NCI-H510A treated with DMSO at 0.1 percent for 48 hours (cell line): ENCODE measurements around the gene MTSS2.

Experiments
- DNase-seq: peaks from one replicate; lab custom pipeline; 2025; lab: John Stamatoyannopoulos, UW

Gene MTSS2

DNA sequence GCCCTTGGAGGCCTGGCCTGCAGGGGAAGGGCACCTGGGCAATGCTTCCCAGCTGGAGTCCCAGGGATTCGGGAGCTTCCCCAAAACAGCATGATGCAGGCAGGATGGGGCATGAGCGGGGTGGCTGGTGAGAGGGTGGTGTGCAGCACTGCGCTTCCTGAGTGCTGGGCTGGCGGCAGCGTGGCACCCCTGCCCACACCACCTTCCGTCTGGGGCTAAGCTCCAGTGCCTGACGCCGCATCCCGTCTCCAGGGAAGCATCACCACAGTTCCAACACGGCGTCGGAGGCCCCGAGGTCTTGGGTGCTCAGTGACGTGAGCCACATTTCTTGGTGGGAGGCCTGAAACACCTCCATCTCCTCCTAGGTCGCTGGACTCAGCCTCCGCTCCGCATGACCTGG lies 13.8 kb upstream of the MTSS2 start:
- DNase-seq = no peak

DNA sequence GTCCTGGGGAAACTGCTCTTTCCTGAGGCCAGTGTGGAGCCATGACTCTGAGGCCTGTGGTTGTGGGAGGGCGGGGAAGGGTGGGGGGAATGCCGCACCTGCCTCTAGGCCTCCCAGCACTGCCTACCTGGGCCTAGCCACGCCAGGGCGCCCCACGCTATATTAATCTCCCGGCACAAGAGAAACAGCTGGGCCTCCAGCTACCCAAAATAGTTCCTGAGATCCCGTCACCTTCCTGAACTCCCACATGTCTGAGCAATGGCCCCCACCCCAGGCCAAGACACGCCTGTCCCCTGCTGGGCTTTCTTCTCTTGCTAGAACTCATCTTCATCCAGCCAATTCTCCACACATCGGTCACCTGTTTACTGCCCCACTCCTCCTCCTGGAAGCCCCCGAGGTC lies 13.0 kb upstream of the MTSS2 start:
- DNase-seq = no peak

- no peak for DNase-seq
Measured at GRCh38 chr16:70697594-70698170, 11.8 kb upstream of the MTSS2 start.

- DNase-seq = no peak
Measured at GRCh38 chr16:70696952-70697593, 11.2 kb upstream of the MTSS2 start.

GRCh38 chr16:70696355-70696754 lies 10.5 kb upstream of the MTSS2 start:
- DNase-seq = no peak

- peak; percentile 42 for DNase-seq
Measured at GRCh38 chr16:70695331-70696070, 9.6 kb upstream of the MTSS2 start.

GRCh38 chr16:70694868-70695218 lies 9.0 kb upstream of the MTSS2 start:
- DNase-seq = no peak

- DNase-seq = no peak
Measured at GRCh38 chr16:70694088-70694867, 8.4 kb upstream of the MTSS2 start.

- DNase-seq = no peak
Measured at GRCh38 chr16:70692873-70693671, 7.2 kb upstream of the MTSS2 start.

DNA sequence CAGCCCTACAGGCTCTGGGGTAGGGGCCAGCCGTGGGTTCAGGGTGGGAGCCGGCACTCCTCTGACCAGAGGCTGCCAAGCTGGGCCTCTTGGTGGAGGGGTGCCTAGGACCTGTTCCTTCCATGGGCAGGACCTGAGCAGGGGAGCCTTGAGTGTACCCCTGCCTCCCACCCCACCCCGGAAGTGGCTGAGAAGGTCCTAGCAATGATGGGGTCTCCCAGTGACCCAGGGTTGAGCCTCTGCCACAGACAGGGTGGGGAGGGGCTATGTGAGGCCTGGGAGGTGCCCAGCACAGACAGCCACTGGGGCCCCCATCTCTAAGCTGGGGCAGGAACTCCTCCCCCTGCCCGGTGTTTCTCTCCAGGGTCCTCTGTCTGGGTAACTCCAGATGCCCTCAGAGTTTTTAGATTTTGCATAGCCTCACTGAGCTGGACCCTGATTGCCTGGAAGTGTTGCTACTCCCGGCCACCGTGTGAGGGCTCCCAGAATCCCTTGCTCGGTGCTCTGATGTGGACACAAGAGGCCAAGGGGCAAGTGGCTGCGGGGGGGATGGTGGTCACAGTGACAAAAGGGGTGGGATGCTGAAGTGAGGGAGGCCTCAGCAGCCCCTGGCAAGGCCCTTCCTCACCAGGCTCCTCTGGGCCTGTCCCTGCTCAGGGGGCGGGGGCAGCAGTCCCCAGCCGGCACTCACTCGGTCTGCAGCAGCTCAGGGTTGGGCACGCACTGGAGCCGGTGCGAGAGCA lies 6.4 kb upstream of the MTSS2 start:
- DNase-seq = no peak

- no peak for DNase-seq
Measured at GRCh38 chr16:70691223-70692129, 5.6 kb upstream of the MTSS2 start.

DNA sequence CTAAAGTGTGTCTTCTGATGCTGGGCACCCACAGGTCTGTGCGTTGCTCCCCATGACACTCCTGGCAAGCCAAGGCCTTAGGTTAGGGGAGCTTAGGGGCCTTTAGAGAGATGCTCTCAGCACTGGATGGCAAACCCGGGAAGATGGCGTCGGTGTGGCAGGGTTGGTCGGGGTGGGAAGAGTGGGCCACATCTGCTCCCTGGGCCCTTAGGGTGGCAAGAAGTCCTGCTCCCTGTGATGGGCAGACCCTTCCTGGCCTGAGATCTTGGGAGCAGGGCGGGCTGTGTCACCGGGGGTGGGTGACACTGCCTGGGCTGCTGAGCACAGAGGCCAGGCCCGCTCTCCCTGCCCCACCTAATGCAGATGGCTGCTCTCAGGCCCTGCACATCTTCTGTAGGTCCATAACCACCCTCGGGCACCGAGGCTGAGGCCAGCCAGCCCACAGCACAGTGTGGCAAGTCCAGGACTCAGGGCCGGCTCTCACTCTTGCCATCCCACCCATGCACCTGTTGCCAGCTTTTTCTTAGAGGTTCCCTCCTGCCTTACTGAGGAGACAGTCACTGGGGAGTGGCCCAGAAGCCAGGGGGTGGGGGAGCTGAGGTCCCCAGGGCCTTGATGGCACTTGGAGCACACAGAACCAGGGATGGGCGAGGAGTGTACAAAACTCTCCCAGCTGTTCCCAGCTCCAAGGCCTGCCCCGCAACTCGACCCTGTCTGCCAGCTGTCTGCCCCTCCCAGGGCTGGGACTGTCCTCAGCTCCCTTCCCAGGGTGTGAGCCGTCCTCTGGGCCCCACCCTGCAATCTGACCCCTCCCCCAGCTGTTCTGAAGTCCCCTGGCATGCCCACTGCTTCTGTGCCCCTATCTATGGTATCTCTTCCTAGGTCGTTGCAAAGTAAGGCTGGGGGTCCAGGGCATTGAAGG lies 4.4 kb upstream of the MTSS2 start:
- DNase-seq = no peak

DNA sequence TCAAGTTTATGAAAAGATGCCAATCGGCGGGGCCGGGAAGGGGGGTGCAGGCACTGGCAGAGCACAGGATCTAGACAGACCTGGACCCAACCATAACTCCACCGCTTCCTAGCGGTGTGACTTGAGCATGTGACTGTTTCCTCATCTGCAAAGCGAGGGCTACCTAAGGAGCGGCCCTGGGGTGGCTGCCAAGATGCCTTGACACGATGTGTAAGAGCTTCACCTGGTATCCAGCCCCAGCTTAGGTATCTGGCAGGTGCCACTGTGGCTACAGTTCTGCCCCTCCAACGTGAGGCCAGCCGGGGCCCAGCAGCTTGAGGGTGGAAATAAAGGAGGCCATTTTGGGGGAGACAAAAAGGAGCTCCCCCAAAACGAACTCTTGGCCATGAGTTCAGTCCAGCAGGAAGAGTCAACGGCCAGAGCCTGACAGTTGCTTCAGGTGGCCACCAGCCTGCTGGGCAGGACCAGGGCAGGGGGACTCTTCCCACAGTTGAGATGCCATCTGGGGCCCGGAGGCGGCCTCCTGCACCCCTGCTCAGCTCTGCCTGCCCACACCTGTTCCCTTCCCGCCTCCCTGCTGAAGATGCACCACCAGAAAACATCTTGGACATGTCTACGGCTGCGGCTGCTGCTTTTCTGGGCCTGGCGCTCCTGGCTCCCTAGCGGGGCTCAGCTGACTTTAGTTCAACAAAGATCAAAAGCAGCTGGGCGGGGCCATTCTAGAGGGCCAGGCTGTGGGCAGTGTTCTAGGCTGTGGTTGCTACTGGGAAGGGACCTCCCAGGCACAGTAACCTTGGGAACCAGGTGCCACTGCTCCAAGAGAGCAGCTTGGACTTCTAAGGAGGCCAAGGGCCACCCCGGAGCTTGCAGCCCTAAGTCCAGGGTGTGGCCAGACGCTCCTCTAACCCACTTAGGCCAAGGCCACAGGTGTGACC lies 3.4 kb upstream of the MTSS2 start:
- peak; percentile 25 for DNase-seq

GRCh38 chr16:70688246-70688742 lies 2.4 kb upstream of the MTSS2 start:
- DNase-seq = no peak

- DNase-seq = no peak
Measured at GRCh38 chr16:70687671-70688245, 1.9 kb upstream of the MTSS2 start.

DNA sequence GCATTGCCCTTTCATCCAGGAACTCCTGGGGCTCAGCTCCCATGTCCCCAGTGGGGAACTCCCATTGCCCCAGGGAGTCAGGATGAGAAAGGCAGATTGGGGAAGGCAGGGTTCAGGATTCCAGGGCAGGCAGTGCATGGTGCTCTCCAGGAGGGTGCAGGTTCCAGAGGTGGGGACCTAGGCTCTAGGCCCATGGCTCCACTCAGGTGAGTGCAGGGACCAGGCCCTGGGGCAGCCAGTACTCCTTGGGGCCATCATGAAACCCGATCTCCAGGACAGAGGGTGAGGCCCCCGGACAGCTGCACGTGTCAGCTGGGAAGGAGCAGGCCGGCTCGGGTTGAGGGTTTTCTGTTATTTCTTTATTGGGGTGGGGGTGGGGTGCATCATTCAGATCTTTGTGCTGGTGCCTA lies 1.3 kb upstream of the MTSS2 start:
- DNase-seq = peak; percentile 6

DNA sequence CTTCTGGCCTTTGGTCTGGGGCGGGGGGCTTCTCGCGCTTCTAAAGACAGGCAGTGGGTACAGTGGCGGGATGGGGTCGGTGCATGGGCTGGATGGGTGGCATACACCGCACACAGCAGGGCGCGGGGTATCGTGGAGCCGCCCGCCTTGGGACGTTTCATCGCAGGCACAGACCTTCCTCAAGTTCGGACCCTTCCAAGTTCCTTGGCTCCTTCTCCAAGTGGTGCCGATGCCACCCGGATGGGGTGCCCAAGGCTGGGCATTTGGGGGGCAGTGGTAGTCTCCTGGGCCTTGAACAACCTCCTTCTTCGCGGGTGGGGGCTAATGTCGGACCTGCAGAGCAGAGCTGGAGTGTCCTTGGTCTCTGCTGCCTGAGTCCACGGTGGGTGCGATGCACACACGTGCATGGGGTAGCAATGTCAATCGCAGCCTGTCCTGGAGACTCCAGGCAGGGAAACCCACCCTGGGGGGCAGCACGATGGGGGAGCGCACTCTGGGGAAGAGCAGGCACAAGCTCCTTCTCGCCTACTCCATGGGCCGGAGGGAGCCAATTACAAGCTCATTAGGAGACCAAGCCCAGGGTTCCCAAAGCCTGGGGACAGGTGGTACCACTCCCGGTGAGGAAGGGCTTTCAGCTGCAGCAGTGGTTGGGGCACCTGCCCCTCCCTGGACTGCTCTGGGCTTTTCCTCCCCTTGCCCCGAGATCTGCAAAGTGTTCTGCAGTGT lies 686 bp upstream of the MTSS2 start:
- no peak for DNase-seq
